SIG-M5 treated with dmso at 0.1 percent for 504 hours (cell line): ENCODE results near the gene CYP3A5.
"Not testable (repeated sequence)": the region's sequence is repeated elsewhere in the genome, so short reads cannot be mapped to it uniquely, and the experiment has no call there.

Experiments
- DNase-seq: peaks from one replicate; lab custom pipeline; 2025; ENCODE audit not compliant: unreplicated experiment; lab: John Stamatoyannopoulos, UW

The CYP3A5 gene

DNA sequence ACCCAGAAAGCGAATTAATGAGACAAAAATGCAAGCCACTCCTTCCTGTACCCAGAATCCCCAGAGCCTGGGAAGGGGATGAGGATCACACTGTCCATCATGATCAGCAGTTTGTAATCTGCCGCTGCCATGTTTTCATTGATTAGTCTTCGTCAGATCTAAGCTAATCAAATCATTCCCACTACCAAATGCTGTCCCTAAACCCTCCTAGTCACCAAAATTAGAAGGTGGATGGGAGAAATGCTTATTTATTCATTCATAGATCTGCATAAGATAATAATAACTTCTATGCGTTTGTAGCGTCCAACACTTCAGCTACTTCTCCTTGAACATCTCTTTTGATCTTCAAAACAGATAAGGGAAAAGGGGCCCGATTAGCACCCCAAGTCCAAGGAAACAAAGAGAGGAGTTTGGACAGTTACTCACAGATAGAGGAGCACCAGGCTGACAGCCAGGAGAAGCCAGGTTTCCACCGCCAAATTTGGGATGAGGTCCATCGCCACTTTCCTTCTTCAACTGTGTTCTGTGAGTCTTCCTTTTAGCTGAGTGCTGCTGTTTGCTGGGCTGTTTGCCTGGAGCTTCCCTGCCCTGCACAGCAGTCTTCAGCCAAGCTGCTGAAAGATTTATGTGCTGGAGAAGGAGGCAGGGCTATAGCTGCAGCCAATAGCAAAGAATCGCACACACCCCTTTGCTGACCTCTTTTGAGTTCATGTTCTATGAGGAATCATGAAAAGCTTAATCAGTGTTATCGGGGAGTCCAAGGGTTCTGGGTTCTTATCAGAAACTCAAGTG is at the start of gene CYP3A5:
Gene CYP3A5 (minus strand): TSS at position 597 of the 792 bp plus-strand sequence. CDS start 100 bp downstream, at position 497.
- DNase-seq = no peak

DNA sequence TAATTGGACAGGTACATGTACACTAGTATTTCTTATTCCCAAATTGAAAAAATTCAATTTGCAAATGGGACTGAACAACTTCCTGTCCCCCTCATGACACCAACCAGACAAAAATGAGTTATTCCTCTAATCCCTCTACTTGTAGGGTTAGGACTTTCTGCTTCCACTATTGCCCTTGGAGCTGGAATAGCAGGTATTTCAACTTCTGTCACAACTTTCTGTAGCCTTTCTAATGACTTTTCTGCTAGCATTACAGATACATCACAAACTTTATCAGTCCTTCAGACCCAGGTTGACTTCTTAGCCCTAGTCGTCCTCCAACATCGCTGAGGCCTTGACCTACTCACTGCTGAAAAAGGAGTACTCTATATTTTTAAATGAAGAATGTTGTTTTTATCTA is 48.8 kb upstream of the CYP3A5 start:
- no peak for DNase-seq

DNA sequence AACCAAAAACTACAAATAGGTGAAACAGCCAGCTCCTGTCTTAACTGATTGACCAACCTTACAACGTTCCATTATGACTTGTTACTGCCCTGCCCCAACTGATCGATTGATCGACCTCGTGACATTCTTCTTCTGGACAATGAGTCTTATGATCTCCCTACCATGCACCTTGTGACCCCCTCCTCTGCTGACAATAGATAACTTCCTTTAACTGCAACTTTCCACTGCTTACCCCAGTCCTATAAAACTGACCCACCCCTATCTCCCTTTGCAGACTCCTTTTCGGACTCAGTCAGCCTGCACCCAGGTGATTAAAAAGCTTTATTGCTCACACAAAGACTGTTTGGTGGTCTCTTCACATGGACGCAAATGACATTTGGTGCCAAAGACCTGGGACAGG is 43.4 kb upstream of the CYP3A5 start:
- not testable (repeated sequence) for DNase-seq

DNA sequence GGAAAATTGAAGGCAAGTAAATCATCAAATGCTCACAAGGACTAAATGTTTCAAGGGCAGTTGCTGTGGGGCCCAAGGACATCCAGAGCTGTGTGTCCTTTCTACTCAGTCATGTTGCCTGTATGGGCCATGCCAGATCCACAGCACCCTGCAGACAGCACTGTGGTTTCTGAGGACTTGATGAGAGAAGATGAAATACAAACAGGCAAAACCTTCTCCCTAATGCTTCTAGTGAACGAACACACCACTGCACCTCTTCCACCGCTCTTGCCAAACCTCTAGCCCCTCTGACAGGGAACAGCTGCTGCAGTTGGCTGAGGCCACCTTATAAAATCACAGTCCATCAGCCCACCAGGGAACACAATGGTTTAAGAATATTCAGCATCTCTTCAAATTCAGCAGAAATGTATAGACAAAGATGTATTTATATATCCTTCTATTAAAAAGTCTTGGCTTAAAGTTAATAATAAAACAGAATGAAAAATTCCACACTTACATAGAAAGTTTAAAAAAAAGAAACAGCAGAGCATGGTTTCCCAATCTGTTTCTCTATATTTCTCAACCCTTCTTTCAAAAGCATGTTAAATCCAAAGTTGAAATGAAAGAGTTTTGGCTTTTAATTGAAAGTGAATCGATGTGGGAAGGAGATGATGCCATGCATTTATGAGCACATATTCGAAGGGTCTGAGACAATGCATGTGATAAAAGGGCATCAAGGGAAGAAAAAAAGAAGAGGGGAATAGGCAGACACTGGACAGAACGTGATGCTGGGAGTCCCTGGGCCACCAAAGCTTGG is 41.2 kb upstream of the CYP3A5 start:
- no peak for DNase-seq

DNA sequence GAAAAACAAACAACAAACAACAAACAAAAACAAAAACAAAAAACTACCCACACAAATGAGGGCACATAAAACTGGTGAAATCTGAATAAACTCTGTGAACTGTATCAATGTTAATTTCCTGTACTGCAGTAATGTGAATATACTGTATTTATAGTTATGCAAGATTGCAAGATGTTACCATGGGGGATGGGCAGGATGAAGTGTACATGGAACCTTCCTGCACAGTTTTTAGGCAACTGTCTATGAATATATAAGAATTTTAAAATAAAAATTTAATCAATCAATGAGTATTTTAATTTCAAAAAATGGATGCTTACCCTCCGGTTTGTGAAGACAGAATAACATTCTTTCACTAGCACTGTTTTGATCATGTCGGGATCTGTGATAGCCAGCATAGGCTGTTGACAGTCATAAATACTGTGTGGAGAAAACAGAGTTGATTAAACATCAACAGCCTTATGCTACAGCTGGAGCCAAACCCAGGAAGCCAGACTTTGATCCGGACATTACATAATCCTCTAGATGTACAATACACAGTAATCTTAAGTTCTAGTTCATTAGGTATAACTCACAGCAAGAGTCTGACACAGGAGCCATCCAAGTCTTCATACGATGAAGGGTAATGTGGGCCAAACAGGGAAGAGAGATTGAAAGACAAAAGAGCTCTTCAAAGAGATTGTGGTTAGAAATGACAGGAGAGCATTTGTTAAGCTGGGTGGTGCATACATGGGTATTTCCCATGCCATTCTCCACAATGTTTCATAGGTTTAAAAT is 40.4 kb upstream of the CYP3A5 start:
- DNase-seq = no peak

DNA sequence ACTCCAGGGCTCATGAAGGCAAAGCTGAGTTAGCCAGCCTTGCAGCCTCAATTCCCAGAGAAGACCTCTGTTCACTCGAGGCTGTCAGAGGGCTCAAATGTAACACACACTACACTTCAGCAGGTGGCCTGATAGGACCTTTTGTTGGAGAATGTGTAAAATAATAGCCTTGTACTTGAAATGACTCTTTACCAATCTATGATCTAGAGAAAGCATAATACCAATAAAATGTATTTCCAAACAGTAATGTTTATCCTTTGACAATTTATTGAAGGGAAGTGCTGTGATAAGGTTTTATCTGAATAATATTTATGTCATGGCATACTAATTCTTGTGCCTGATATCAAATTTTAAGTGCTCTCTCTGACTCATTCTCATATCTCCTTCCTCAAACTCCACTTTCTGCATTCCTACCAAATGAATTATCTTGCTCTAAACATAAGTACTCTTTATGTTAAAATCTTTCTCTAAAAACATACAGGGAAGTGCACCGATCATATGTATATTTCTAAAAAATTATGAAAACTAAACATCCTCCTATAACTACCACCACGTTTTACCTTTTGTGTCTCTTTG is 34.3 kb upstream of the CYP3A5 start:
- DNase-seq = no peak

DNA sequence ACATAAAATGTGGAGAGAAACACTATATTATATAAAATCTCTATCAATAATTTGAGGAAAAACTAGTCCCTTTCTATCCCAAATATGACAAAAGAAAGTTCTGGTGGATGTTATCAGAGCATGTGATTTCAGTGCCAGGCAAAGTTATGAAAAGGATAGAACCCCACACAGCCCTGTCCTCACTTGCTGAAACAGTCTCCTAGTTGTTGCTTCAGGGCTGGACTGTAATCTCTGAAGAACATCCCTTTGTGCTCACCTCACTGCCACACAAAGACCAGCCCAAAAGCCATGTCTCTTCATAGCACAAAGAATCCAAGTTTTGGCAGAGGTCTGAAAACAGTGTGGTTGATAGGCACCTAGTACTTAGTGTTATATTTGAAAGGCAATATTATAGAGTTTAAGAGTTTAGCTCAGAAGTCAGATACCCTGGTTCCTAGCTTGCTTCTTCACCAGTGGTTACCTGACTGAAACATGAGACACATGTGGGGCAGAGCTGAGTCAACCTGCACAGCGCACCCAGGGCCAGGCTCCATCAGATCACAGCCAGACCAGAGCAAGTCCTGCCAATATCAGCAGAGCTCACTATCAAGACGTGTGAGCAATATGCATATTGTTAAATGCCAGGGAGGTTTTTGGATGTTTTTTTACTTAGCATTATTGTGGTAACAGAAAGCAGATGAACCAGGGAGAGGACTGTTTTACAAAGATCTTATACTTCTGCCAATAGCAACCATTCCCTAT is 30.2 kb upstream of the CYP3A5 start:
- DNase-seq = no peak

DNA sequence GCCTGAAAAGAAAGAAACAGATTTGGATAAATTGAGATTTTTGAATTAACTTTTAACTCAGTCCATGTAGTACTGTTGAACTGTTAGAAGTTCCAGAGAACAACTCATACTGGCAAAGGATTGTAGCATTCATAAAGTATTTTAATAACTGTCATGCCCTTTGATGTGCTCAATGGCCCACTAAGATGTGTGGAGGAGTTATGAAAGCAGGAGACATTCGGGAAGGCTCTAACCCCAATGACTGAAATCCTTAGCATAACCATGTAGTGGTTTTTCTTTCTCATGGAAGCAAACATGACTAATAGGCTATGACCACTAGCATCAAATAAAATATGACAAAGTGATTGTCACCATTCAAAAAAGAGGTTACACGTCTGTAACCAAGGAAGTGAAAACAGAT is 29.5 kb upstream of the CYP3A5 start:
- DNase-seq = no peak

DNA sequence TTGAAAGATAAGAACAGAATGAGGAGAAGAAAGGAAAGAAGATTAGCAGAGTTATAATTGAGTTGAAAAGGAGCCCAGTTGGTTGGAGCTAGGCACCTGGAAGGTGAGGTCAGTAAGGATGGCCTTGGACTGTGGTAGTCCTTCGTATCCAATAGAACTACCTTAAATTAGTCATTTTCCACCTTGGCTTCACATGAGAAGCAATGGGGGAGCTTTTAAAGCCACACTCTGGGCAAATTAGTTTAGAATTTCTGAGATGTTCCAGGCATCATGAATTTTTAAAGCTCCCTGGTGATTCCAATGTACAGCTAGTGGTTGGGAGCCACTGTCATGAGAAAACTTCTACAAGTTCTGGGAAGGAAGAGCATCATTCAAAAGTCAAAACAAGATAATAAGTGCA is 27.3 kb upstream of the CYP3A5 start:
- no peak for DNase-seq

DNA sequence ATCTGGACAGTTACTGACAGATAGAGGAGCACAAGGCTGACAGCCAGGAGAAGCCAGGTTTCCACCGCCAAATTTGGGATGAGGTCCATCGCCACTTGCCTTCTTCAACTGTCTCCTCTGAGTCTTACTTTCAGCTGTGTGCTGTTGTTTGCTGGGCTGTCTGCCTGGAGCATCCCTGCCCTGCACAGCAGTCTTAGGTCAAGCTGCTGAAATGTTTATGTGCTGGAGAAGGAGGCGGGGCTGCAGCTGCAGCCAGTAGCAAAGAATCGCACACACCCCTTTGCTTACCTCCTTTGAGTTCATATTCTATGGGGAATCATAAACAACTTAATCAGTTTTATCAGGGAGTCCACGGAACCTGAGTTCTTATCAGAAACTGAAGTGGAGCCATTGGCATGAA is 20.1 kb upstream of the CYP3A5 start:
- DNase-seq = no peak

DNA sequence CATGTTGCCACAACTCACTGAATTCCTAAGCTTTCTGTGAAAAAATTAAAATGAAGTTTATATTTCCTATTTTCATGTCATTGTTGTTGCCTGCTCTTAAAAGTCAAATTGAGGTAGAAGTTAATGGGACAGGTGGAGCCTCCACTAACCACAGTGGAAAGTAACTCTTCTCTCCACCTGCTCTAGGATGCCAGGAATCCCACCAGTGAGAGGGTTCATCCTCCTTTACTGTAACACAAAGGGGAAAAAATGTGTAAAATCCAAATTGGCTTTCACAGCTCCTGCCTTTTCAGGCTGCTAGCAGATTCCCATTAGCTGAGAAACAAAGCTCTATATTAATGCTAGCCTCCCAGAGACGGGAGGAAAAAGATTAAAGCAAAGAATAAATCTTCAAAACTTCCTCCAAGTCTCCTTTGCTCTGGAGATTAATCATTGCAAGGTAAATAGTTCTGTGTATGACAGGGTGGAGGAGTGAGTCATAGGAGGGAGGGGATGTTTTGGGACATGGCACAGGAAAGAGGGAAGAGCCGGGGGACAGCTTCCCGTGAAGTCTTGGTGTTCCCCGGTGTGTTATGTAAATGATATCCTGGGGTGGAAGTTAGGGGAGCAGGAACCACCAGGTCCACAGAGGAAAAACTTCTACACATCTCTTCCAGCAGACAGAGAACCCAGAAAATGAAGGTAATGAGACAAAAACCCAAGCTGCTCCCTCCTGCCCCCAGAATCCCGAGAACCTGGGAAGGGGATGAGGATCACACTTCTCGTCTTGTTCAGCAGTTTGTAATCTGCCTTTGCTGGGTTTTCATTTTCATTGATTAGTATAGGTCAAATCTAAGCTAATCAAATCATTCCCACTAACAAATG is 19.3 kb upstream of the CYP3A5 start:
- not testable (repeated sequence) for DNase-seq

DNA sequence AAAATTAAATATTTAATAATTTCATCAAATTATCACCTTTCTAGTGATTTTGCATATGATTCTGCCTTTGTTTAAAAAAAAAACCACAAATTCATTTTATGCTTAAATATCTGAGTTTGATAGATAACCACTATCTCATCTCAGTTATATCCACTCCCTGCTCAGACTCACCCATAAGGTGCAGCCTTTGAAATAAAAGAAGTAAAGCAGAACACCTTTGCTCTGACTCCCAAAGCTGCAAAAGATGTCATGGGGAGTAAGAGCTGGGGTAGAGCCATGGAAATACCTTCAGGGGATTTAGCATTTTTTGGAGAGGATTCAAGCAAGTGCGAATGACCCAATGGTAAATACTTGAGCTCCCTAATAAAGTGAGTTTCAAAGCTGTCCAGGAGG is 15.1 kb upstream of the CYP3A5 start:
- no peak for DNase-seq

DNA sequence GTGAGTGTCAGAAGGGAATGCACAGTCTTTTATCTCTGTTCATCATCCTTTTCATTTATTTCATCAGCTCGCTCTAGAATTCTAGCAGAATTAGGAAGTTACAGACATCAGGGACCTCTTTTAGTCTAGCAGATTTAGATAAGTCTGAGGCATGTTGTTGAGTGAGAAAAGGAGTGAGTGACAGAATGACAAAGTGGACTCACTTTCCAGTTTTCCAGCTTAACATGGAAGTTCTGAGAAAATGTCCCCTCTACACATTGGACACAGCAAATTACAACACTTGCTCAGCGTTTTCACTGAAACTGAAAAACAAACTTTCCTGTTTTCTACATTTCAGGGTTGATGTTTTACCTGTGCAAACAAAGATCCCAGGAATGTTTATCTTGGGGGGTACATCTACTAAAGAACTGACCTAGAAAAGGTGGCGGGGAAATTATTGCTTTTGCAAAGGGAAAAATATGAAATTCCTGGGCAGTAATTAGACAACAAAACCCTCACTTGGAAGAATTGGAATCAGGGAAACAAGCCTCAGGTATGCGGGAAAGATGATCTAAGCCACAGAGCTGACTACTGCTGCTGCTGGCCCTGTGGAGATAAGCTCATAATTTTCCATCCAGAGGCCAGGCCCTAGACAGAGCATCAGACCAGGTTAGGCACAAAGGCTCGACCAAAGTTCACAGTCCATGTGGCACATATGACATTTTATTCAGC is 14.6 kb upstream of the CYP3A5 start:
- DNase-seq = no peak

DNA sequence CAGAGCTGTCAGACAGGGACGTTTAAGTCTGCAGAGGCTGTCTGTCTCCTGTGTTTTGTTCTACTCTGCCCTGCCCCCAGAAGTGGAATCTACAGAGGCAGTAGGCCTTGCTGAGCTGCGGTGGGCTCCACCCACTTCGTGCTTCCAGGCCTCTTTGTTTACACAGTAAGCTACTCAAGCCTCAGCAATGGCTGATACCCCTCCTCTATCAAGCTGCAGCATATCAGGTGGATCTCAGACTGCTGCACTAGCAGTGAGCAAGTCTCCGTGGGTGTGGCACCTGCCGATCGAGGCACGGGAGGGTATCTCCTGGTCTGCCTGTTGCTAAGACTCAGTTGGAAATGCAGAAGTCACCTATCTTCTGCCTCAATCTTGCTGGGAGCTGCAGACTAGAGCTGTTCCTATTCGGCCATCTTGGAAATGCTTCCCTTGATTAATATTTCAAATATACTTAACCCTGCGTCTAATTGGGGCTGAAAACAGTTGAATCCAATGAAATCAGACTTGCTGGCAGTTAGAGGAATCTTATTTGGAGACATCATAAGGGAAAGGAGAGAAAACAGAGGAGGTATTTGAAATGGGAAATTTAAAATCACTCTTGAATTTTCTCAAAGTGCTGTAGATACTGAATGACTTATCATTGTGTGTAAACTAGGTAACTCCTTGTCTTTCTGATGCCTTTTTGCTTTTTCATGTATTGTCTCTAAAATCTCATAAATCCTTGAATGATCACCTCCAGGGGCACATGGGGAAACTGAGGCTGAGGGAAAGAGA is 13.8 kb upstream of the CYP3A5 start:
- no peak for DNase-seq

DNA sequence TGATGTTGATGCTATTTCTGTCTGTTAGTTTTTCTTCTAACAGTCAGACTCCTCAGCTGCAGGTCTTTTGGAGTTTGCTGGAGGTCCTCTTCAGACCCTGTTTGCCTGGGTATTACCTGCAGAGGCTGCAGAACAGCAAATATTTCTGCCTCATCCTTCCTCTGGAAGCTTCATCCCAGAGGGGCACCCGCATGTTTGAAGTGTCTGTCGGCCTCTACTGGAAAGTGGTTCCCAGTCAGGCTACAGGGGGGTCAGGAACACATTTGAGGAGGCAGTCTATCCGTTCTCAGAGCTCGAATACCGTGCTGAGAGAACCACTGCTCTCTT is 13.3 kb upstream of the CYP3A5 start:
- no peak for DNase-seq

DNA sequence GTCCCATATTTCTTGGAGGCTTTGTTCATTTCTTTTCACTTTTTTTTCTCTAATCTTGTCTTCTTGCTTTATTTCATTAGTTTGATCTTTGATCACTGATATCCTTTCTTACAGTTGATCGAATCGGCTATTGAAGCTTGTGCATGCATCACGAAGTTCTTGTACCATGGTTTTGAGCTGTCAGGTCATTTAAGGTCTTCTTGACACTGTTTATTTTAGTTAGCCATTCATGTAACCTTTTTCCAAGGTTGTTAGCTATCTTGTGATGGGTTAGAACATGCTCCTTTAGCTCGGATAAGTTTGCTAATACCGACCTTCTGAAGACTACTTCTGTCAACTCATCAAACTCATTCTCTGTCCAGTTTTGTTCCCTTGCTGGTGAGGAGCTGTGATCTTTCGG is 12.8 kb upstream of the CYP3A5 start:
- not testable (repeated sequence) for DNase-seq

DNA sequence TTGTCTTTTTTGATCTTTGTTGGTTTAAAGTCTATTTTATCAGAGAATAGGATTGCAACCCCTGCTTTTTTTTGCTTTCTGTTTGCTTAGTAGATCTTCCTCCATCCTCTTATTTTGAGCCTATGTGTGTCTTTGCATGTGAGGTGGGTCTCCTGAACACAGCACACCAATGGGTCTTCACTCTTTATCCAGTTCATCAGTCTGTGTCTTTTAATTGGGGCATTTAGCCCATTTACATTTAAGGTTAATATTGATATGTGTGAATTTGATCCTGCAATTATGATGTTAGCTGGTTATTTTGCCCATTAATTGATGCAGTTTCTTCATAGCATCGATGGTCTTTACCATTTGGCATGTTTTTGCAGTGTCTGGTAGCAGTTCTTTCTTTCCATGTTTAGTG is 11.9 kb upstream of the CYP3A5 start:
- not testable (repeated sequence) for DNase-seq

DNA sequence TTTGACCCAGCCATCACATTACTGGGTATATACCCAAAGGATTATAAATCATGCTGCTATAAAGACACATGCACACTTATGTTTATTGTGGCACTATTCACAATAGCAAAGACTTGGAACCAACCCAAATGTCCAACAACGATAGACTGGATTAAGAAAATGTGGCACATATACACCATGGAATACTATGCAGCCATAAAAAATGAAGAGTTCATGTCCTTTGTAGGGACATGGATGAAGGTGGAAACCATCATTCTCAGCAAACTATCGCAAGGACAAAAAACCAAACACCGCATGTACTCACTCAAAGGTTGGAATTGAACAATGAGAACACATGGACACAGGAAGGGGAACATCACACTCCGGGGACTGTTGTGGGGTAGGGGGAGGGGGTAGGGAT is 11.1 kb upstream of the CYP3A5 start:
- not testable (repeated sequence) for DNase-seq
